SK-N-SH treated with all-trans-retinoic acid at 6 μM for 48 hours (cell line): ENCODE measurements around the gene THAP6.
"Not testable (repeated sequence)": the region's sequence is repeated elsewhere in the genome, so short reads cannot be mapped to it uniquely, and the experiment has no call there.

ENCODE experiments used
- ATAC-seq: fragments of 200-7000 bp; cut with Tn5 transposase; 3 replicates; pipeline ENCODE4 v1.9.1; 2020; ENCODE audit warnings: mild to moderate bottlenecking, moderate library complexity
- ARNTL ChIP-seq: fragments of 450-650 bp; formaldehyde crosslinking; IDR thresholded peaks from 2 replicates; pipeline ENCODE4 v1.5.0; 2020; ENCODE audit warnings: low read depth, mild to moderate bottlenecking, moderate library complexity, borderline replicate concordance
- BACH2 ChIP-seq: fragments of 250-450 bp; sonication (Bioruptor Pico); IDR thresholded peaks from 2 replicates; pipeline ENCODE4 v1.9.0; 2021; ENCODE audit warnings: mild to moderate bottlenecking, borderline replicate concordance
- OSR1 ChIP-seq: fragments of 250-450 bp; sonication (Bioruptor Pico); IDR thresholded peaks from 2 replicates; pipeline ENCODE4 v1.8.0; 2022; ENCODE audit warnings: moderate library complexity, mild to moderate bottlenecking, inconsistent platforms
- PPARA ChIP-seq: fragments of 250-450 bp; sonication (Bioruptor Pico); IDR thresholded peaks from 2 replicates; pipeline ENCODE4 v1.5.0; 2020; ENCODE audit warnings: mild to moderate bottlenecking, borderline replicate concordance
- TCF4 ChIP-seq: fragments of 250-450 bp; sonication (Bioruptor Pico); IDR thresholded peaks from 2 replicates; pipeline ENCODE4 v1.8.0; 2021; ENCODE audit warnings: mild to moderate bottlenecking, moderate library complexity, borderline replicate concordance
- ZFP3 ChIP-seq: fragments of 250-450 bp; sonication (Bioruptor Pico); IDR thresholded peaks from 2 replicates; pipeline ENCODE4 v1.5.0; 2020; ENCODE audit warnings: mild to moderate bottlenecking, moderate library complexity
- ZNF8 ChIP-seq: fragments of 450-650 bp; formaldehyde crosslinking; IDR thresholded peaks from 2 replicates; pipeline ENCODE4 v1.5.0; 2020; ENCODE audit warnings: mild to moderate bottlenecking, moderate library complexity
- TF ChIP-seq, protein P1 (sequence below): fragments of 250-450 bp; sonication (Bioruptor Pico); IDR thresholded peaks from 2 replicates; pipeline ENCODE4 v1.8.0; 2021; ENCODE audit warnings: low read depth, mild to moderate bottlenecking, moderate library complexity, borderline replicate concordance
- TF ChIP-seq, protein P2 (sequence below): fragments of 250-450 bp; sonication (Bioruptor Pico); IDR thresholded peaks from 2 replicates; pipeline ENCODE4 v1.5.0; 2020; ENCODE audit warnings: mild to moderate bottlenecking, moderate library complexity
- TF ChIP-seq, protein P3 (sequence below): fragments of 250-450 bp; sonication (Bioruptor Pico); IDR thresholded peaks from 2 replicates; pipeline ENCODE4 v1.5.1; 2021; ENCODE audit warnings: mild to moderate bottlenecking, moderate library complexity
- TF ChIP-seq, protein P4 (sequence below): fragments of 250-450 bp; sonication (Bioruptor Pico); IDR thresholded peaks from 2 replicates; pipeline ENCODE4 v1.5.1; 2020; ENCODE audit warnings: low read depth, mild to moderate bottlenecking, moderate library complexity

The THAP6 gene

DNA sequence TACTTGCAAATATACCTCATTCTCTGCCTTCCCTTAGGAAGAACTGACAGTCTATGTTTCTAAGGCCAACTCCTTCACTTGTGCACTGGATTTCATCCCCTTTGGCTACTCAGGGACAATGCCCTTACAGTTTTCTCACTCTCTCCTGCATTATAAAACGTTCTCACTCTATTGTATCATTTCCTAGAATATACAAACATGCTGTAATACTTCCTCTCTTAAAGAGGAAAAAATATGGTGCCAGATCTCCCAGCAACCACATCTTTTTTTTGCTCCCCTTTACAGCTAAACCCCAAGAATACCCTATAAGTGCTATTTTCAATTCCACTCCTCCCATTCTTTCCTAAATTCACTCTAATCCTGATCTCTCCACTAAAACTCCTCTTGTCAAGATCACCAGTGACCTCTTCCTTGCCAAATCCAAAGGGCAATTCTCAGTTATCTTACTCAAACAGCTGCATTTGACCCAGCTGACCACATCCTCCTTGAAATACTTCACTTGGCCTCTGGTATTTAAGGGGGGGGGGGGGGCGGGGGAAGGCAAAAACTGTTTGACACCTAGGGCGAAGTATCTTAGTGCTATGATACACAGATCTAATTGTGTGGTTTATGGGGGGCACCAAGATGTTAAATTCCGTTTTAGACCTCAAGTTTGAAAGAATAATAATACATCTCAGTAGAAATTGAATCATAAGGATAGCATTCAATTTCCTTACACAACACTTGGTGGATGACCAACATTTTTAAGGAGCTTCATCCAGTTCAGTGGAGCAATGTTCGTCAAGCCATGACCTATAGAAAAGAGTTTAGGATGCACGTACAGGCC, 1.7 kb upstream of the THAP6 start:
- TF ChIP-seq, protein P1, sequence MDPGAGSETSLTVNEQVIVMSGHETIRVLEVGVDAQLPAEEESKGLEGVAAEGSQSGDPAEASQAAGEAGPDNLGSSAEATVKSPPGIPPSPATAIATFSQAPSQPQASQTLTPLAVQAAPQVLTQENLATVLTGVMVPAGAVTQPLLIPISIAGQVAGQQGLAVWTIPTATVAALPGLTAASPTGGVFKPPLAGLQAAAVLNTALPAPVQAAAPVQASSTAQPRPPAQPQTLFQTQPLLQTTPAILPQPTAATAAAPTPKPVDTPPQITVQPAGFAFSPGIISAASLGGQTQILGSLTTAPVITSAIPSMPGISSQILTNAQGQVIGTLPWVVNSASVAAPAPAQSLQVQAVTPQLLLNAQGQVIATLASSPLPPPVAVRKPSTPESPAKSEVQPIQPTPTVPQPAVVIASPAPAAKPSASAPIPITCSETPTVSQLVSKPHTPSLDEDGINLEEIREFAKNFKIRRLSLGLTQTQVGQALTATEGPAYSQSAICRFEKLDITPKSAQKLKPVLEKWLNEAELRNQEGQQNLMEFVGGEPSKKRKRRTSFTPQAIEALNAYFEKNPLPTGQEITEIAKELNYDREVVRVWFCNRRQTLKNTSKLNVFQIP = no peak
- no peak for TF ChIP-seq ARNTL (CRISPR knock-in tag)
- TF ChIP-seq, protein P2, sequence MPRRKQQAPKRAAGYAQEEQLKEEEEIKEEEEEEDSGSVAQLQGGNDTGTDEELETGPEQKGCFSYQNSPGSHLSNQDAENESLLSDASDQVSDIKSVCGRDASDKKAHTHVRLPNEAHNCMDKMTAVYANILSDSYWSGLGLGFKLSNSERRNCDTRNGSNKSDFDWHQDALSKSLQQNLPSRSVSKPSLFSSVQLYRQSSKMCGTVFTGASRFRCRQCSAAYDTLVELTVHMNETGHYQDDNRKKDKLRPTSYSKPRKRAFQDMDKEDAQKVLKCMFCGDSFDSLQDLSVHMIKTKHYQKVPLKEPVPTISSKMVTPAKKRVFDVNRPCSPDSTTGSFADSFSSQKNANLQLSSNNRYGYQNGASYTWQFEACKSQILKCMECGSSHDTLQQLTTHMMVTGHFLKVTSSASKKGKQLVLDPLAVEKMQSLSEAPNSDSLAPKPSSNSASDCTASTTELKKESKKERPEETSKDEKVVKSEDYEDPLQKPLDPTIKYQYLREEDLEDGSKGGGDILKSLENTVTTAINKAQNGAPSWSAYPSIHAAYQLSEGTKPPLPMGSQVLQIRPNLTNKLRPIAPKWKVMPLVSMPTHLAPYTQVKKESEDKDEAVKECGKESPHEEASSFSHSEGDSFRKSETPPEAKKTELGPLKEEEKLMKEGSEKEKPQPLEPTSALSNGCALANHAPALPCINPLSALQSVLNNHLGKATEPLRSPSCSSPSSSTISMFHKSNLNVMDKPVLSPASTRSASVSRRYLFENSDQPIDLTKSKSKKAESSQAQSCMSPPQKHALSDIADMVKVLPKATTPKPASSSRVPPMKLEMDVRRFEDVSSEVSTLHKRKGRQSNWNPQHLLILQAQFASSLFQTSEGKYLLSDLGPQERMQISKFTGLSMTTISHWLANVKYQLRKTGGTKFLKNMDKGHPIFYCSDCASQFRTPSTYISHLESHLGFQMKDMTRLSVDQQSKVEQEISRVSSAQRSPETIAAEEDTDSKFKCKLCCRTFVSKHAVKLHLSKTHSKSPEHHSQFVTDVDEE (CRISPR knock-in tag) = no peak
- TF ChIP-seq ZFP3 (CRISPR knock-in tag) = no peak
- ATAC-seq = no peak

DNA sequence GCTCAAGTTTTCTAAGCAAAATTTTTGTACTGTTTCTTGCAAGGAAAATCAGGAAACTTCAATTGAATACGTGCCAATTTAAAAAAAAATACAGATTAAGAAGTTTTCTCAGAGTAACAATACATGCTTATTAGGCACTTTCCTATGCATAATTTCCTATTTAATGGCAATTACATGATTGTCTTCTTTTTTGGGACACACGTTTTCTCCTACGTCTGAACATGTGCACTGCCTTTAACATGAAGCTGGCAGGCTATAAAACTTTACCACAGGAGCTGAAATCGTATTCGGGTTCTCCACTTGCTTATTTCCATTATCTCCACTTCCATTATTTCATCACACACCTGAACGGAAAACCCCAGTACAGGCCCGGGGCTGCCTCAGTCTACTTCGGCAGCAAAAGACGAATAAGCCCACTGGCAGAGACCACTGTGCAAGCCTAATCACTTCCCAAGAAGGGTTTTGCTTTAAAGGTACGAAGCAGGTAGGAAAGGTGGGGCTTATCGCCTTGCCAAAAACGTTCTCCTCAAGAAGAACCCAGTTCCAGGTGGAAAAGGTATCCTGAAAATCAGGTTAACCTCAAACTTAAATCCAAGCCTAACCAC, 645 bp upstream of the THAP6 start:
- TF ChIP-seq PPARA (no peak), BACH2 (no peak), TCF4 (no peak), OSR1 (no peak)
- TF ChIP-seq, protein P3, sequence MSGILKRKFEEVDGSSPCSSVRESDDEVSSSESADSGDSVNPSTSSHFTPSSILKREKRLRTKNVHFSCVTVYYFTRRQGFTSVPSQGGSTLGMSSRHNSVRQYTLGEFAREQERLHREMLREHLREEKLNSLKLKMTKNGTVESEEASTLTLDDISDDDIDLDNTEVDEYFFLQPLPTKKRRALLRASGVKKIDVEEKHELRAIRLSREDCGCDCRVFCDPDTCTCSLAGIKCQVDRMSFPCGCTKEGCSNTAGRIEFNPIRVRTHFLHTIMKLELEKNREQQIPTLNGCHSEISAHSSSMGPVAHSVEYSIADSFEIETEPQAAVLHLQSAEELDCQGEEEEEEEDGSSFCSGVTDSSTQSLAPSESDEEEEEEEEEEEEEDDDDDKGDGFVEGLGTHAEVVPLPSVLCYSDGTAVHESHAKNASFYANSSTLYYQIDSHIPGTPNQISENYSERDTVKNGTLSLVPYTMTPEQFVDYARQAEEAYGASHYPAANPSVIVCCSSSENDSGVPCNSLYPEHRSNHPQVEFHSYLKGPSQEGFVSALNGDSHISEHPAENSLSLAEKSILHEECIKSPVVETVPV (CRISPR knock-in tag) = no peak
- no peak for ATAC-seq

DNA sequence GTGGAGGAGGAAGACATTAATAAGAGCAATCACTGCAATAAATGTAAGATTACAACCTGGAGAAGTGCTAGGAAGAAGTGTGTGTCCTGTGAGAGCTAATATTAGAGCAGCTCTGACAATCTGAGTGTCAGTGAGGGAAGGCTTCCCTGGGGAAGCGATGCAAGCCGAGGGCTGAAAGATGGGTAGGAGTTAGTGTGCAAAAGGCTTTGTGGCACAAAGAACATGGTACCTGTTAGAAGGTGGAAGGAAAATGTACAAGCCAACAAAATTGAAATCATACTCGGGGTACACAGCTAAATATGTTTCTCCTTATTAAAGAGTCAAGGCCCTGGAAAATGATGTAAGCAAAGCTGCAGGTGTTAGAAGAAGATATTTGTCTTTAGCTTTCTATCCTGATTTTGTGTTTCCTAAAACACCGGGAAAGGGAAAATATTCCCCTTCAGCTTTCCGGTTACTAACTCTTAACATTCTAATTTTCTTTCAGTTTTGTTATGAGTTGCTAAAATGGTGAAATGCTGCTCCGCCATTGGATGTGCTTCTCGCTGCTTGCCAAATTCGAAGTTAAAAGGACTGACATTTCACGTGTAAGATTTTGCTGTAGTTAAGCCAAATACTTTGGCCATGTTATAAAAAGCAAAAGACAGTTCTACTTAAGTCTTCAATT, 808 bp downstream of the THAP6 start:
- ATAC-seq = peak; percentile 5; the same call in 2 of the 3 replicates
- TF ChIP-seq ZFP3 (CRISPR knock-in tag) = peak; percentile 78
- TF ChIP-seq, protein P4, sequence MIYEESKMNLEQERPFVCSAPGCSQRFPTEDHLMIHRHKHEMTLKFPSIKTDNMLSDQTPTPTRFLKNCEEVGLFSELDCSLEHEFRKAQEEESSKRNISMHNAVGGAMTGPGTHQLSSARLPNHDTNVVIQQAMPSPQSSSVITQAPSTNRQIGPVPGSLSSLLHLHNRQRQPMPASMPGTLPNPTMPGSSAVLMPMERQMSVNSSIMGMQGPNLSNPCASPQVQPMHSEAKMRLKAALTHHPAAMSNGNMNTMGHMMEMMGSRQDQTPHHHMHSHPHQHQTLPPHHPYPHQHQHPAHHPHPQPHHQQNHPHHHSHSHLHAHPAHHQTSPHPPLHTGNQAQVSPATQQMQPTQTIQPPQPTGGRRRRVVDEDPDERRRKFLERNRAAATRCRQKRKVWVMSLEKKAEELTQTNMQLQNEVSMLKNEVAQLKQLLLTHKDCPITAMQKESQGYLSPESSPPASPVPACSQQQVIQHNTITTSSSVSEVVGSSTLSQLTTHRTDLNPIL (CRISPR knock-in tag) = no peak

DNA sequence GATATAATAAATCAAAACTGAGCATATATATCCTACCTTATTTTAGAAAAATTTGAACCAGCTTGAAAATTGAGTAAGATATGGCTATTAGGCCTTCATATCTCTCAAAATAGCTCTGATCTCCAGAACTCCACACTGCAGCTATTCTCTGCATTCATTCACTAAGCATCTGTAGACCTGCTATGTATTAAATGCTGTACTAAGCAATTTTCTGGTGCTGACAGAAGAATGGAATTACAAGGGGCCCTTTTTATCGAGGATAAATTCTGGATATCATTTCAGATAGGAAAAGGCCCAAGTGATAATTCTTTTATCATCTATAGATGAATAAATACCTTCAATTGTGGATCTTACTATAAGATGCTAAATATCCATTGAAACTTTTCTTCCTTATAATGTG, 1.9 kb downstream of the THAP6 start:
- TF ChIP-seq, protein P1 = no peak
- no peak for TF ChIP-seq PPARA
- no peak for TF ChIP-seq ZFP3 (CRISPR knock-in tag)
- TF ChIP-seq ZNF8 = no peak
- TF ChIP-seq, all 23 proteins: peak for 0
- no peak for ATAC-seq

DNA sequence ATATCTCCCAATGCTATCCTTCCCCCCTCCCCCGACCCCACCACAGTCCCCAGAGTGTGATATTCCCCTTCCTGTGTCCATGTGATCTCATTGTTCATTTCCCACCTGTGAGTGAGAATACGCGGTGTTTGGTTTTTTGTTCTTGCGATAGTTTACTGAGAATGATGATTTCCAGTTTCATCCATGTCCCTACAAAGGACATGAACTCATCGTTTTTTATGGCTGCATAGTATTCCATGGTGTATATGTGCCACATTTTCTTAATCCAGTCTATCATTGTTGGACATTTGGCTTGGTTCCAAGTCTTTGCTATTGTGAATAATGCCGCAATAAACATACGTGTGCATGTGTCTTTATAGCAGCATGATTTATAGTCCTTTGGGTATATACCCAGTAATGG, 5.2 kb downstream of the THAP6 start:
- not testable (repeated sequence) for ATAC-seq

DNA sequence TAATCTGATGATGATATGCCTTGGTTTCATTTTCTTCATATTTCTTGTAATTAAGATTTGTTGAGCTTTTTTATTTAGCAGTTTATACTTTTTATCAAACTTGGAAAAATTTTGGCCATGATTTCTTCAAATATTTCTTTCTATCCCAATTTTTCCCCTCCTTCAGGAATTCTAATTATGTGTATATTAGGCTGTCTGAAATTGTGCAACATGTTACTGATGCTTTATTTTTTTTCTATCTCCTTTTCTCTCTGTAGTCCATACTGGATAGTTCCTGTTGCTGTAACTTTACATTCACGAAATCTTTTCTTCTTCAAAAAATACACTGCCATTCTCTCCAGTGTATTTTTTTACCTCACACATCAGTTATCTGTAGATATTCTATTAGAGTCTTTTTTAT, 10.8 kb downstream of the THAP6 start:
- ATAC-seq = no peak
- TF ChIP-seq OSR1 = no peak
